ENCODE results near the gene SPDYE17. TPM values are rescaled to one million over a fixed set of nuclear protein-coding genes. Genes with fewer than 3 reads are reported as not detected.
"Not testable (repeated sequence)": the region's sequence is repeated elsewhere in the genome, so short reads cannot be mapped to it uniquely, and the experiment has no call there.

The SPDYE17 gene
- total RNA-seq, 1 donor from 2014 or later, result not detected

DNA sequence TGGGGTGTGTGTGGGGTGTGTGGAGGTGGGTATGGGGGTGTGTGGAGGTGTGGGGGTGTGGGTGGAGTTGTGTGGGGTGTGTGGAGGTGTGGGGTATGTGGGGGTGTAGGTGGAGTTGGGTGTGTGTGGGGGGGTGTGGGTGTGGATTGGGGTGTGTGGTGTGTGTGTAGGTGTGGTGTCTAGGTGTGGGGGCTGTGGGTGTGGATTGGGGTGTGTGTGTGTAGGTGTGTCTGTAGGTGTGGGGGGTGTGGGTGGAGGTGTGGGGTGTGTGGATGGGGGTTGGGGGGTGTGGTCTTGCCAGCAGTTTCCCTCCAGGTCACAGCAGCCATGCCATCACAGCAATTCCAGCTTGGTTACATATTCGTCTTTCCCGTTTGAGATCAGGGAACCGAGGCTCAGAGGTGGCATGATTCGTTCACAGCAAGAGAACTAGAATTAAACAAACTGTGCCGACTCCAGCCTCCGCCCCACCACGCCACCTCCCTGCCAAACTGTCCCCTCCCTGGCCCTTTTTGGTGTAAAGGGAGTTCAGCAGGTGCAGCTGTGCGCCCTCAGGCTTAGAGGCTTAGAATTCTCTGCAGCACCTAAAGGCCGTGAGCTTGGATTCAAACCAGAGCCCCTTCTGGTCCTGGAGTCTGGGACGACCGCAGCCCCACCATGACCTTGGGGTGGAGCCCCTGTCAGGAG, 33.3 kb downstream of the SPDYE17 start:
- DNase-seq (ENCODE audit: low read depth), result not testable (repeated sequence)

DNA sequence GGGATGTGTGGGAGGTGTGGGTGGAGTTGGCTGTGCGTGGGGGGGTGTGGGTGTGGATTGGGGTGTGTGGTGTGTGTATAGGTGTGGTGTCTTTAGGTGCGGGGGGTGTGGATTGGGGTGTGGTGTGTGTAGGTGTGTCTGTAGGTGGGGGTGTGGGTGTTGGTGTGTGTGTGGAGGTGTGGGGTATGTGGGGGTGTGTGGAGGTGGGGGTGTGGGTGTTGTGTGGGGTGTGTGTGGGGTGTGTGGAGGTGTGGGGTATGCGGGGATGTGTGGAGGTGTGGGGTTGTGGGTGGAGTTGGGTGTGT, 33.9 kb downstream of the SPDYE17 start:
- DNase-seq (ENCODE audit: low read depth), result no peak

DNA sequence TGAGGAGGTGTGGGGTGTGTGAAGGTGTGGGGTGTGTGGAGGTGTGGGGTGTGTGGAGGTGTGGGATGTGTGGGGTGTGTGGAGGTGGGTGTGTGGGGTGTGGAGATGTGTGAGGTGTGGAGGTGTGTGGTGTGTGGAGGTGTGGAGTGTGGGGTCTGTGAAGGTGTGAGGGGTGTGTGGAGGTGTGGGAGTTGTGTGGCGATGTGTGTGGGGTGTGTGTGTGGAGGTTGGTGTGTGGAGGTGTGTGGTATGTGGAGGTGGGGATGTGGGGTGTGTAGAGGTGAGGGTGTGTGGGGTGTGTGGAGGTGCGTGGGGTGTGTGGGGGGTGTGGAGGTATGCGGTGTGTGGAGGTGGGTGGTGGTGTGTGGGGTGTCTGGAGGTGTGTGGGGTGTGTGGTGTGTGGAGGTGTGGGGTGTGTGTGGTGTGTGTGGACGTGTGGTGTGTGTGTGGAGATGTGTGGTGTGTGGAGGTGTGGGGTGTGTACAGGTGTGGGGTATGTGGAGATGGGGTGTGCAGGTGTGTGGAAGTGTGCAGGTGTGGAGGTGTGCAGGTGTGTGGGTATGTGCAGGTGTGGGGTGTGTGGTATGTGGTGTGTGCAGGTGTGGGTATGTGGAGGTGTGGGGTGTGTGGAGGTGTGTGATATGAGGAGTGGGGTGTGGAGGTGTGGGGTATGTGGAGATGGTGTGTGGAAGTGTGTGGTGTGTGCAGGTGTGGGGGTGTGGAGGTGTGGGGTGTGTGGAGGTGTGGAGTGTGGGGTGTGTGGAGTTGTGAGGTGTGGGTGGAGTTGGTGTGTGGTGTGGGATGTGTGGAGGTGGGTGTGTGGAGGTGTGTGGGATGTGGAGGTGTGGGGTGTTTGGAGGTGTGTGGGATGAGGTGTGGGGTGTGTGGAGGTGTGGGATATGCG, 34.5 kb downstream of the SPDYE17 start:
- no peak for DNase-seq (ENCODE audit: low read depth)

DNA sequence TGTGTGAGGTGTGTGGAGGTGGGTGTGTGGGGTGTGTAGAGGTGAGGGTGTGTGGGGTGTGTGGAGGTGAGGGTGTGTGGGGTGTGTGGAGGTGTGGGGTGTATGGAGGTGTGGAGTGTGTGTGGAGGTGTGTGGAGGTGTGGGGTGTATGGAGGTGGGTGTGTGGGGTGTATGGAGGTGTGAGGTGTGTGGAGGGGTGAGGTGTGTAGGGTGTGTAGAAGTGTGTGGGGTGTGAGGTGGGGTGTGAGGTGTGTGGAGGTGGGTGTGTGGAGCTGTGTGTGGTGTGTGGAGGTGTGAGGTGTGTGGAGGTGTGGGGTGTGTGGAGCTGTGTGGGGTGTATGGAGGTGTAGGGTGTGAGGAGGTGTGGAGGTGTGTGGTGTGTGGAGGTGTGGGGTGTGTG, 35.2 kb downstream of the SPDYE17 start:
- not testable (repeated sequence) for DNase-seq (ENCODE audit: low read depth)

DNA sequence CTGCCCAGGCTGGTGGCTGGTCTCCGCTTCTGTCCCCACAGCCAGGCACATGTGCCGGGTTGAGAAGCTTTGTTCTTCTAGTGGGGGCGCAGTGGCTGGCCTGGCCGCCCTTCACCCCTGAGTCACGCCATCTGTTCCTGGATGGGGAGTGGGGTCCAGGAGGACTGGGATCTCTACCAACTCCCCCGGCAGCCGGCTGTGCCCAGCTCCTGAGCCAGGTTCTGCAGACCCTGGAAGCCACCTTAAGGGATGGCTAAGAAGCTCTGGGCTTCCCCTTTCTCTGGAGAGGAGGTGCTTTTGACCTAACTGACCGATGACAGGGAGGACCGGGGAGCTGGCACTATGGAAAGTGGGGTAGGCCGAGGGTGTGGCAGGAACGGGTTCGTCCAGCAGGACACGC, 37.9 kb downstream of the SPDYE17 start:
- not testable (repeated sequence) for DNase-seq (ENCODE audit: low read depth)

DNA sequence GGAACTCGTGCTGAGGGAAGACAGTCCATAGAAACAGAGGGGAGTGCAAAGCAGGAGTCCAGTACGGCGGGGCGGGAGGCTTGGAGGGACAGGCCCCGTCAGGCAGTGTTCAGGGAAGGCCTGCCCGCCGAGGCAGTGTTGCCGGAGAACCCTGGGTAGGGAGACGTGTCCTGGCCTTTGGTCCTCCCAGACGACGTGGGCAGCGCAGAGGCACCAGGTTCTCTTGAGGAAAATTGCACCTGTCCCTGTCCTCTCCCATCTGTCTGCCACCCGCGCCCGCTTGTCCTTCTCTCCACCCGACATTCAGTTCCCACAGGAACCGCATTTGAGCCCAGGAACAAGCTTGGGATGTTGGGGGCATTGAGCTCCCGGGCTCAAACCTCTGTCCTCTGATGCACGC, 38.3 kb downstream of the SPDYE17 start:
- DNase-seq (ENCODE audit: low read depth), result not testable (repeated sequence)

DNA sequence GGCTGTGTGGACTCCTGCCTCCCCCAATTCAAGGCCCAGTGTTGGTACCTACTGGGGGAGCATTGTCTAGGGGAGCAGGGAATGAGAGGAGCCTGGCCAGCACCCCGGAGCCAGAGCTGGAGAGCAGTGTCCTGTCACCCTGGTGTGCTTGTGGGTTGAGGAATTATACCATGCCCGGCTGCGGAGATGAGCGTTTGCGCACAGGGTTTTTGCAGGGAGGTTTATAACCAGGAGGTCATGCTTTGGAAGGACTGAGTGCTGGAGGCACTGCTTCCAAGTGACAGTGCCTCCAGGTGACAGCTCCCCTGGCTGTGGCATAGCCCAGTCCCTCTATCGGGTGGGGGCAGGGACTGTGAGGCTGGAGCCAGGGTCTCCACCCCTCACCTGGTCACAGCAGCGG, 39.3 kb downstream of the SPDYE17 start:
- not testable (repeated sequence) for DNase-seq (ENCODE audit: low read depth)

DNA sequence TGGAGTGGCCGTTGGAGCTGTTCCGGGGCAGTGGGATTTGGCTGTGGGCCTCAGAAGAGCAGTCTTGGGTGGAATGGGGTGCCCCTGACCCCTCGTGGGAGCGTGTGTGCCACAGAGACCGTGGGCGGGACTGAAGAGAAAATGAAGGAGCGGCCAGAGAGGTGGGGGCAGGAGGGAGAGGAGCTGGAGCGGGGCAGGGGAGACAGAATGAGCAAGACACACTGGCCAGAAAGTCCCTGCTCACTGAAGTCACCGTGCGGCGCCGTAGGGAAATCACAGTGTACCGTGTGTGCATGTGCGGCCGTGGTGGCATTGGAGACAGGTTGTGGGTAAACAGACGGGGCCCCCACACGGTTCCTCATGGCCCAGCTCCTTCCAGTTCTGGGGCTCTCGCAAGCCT, 40.0 kb downstream of the SPDYE17 start:
- DNase-seq (ENCODE audit: low read depth), result not testable (repeated sequence)

DNA sequence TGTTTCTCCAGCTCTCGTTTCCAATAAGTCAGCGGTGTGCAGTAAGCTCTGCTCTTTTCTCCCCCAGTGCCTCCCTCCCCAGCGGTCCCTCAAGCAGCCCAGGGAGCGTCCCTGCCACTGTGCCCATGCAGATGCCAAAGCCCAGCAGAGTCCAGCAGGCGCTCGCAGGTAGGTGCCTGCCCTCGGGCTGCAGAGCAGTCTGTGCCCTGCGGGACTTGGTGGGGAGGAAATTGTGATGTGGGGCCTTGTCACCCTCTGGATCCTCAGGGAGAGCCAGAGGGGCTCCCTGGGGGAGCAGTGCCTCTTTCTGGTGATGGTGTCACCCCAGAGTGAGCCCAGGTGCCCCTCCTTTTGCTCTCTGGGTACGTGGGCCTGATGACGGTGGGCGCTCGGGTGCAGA, 42.0 kb downstream of the SPDYE17 start:
- DNase-seq (ENCODE audit: low read depth), result not testable (repeated sequence)

DNA sequence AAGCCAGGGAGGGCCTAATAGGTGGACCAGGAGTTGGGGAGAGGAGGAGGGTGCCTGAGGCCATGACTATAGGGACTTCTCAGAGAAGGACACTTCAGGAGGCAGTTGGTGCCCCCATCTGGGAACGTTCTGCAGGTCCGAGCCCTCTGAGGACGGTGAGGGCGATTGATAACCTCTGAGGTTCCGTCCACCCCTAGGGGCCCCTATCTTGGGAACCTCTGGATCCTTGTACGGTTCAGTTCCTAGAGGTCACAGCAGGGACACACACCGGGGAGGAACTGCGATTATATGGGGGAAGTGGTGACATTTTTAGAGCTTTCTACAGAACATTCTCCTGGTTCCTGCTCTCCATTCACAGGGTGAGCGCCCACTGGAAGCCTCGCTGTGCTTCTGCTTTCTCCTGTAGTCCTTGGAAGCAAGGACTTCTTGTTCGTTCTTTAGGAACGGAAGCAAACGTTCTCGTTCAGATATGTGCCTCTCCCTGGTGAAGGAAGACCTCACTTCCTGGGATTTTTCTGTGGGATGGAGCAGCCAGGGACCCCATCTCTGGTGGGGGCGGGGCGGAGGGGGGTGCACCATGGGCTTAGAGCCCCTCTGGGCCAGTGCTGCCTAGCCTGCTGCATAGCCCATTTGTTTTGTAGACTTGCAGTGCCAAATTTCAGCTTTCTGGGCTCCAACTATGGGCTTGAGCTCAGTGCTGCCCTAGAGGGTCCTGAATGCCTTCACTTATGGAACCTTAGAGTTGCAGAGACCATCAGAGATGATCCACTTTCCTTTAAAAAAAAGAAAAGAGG, 46.0 kb downstream of the SPDYE17 start:
- not testable (repeated sequence) for DNase-seq (ENCODE audit: low read depth)

DNA sequence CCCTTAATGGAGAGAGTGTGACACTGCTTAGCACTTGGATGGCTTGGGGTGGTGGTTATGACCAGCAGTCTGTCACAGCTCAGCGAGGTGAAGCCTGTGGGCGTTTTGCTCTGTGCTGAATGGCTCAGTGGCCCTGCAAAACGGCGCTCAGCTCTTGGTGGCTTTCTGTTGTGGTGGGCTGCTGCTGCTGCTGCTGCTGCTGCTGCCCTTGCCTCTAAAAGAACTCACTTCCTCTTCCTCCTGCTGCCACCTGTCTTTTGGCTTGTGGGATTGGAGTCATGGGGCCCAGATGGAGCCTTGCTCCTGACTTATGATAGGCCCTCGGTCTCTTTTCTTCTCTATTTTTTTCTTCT, 47.4 kb downstream of the SPDYE17 start:
- not testable (repeated sequence) for DNase-seq (ENCODE audit: low read depth)

DNA sequence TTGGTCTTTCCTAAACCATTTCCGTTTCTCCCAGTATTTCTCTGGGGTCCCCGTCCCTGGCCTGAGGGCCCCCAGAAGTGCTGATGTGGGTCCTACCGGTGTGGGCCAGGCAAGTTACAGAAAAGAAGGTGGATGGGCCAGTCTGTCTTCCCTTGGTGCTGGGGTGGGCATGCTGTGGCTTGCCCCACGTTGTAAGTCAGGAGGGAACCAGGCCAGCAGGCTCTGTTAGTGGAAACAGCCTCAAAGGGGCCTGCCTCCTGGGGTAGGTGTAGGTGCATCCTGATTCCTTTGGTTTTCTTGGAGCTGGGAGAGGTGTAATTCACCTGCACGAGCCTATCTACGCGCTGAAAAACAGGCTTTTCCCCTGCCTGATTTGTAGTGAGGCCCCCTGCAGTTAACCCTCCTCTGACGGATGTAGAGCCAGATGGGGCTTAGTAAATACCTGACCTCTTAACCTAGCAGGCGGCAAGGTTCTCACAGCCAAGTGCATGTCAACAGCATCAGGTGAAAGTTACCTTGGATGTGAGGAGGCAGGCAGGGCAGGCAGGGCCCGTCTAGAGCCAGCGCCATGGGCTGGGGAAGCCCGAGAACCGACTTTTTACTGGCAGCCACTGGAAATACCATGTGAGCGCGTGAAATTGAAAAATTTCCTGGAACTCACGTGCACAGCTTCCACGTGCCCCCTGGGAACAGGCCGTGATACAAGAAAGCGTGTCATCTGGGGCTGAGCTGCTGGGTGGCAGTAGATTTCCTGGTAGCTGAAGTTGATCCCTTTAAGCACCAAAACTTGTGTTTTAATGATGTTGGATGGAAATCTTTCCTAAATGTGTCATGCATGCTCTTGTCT, 48.0 kb downstream of the SPDYE17 start:
- DNase-seq (ENCODE audit: low read depth), result not testable (repeated sequence)

DNA sequence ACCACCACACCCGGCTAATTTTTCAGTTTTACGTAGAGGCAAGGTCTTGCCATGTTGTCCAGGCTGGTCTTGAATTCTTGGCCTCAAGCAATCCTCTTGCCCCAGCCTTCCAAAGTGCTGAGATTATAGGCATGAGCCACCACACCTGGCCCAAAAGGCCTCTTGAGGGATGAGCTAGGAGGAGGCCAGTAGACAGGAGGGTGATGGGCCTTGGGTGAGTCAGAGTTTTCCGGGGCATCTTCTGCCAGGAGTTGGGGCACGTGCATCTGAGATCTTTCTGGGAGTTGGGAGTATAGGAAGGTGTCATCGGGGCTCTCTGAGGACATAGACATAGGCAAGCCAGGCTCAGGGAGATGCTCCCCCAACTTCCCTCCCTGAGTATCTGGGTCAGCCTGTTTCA, 48.8 kb downstream of the SPDYE17 start:
- not testable (repeated sequence) for DNase-seq (ENCODE audit: low read depth)

DNA sequence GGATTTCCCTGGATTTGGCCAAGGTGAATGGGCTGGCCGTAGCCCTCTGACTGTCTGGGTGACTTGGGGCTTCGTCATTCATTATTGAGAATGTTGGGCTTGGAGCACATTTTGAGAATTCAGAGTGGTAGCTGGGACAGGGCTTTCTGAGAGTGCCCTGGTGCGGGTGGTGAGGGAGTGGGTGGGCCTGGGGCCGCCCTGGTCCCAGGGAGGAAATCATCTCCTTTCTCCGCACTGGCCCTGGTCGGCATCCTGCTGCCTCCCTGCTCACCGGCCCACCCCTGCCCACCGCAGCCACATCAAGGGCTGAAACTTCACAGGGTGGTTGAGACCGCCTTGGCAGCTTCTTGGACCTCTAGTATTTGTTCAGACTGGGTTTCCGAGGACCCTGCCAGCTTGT, 49.7 kb downstream of the SPDYE17 start:
- DNase-seq (ENCODE audit: low read depth), result not testable (repeated sequence)

DNA sequence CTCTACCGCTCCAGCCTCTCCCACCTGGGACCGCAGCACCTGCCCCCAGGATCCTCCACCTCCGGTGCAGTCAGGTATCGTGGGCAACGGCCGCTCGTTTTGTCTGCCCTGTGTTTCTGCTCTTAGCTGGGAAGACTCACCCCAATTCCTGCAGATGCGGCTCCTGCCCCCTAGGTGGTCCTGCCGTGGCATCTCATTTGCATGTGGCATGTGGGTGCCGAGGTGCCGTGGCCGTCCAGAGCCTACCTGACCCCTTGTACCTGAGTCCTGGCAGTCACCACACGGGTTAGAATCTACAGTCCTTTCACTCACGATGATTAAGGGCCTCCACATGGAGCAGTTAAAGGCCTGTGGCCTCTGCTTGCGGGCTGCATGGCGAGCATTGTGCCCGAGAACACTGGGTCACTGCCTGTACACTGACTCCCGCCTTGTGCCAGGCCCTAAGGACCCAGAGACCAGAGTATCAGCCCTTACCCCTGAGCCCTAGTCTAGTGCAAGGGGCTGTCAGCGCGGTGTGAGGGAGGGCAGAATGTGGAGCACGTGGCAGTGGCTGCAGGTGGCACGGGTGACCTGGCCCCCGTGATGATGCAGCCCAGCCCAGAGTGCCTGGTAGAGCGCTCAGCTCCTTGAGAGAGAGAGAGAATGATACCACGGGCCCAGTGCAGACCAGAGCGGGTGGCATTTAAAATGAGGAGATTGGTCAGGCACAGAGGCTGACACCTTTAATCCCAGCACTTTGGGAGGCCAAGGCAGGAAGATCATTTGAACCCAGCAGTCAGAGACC, 50.8 kb downstream of the SPDYE17 start:
- not testable (repeated sequence) for DNase-seq (ENCODE audit: low read depth)

DNA sequence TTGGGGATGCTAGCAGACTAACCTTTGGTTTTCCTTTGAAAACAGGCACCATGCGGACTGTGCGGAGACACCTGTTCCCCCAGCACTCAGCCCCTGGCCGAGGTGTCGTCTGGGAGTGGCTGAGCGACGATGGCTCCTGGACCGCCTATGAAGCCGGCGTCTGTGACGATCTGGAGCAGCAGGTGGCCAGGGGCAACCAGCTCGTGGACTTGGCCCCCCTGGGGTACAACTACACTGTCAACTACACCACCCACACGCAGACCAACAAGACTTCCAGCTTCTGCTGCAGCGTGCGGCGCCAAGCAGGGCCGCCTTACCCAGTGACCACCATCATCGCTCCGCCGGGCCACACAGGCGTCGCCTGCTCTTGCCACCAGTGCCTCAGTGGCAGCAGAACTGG, 51.6 kb downstream of the SPDYE17 start:
- DNase-seq (ENCODE audit: low read depth), result not testable (repeated sequence)

DNA sequence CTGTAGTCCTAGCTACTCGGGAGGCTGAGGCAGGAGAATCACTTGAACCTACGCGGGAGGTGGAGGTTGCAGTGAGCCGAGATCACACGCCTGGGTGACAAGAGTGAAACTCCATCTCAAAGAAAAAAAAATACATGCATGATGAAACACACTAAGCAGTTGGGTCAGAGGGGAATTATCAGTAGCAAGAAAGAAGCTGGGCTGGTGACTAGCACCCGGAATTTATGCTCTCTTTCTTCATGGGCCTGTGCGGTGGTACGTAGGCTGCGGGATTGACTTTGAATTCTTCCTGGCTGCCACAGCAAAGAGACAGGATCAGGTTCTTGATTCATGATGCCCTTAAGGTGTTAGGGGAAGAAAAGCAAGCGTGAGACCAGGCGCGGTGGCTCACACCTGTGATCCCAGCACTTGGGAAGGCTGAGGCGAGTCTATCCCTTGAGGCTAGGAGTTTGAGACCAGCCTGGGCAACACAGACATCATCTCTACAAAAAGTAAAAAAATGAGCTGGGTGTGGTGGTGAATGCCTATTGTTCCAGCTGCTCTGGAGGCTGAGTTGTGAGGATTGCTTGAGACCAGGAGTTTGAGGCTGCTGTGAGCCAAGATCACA, 54.3 kb downstream of the SPDYE17 start:
- not testable (repeated sequence) for DNase-seq (ENCODE audit: low read depth)

DNA sequence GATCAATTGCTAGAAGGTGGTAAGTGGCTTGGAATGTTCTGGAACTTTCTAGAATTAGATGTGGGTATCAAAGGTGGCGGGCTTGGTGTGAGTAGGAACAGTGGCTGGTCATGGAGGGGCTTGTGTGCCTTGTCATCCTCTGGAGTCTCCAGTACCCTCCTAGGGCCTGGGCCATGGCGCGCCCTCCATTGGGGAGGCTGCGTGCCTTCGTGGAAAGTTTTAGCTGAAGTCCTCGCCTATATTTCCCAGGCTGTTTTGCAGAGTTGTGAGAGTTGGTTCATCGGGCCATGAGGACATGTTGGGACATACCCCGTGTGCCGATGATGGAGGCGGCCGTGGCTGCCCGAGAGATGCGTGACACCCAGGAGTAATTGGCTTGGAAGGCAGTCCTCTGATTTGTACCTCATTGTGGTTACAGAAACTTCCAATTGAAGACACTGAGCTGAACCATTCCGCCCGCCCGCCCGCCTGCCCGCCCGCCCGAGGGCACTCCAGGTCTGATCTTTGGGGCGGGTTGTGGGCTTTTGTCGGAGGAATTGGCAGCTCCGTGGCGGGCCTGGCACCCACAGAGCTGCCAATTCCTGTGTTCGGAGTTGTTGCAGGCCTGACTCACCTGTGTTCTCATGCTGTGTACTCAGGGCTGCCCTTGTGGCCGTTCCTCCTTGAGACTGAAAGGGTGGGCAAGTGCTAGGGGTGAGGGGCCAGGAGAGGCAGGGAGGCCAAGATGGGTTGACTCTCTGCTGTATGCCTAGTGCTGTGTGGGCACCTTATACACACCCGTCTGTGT, 57.2 kb downstream of the SPDYE17 start:
- DNase-seq (ENCODE audit: low read depth), result not testable (repeated sequence)

DNA sequence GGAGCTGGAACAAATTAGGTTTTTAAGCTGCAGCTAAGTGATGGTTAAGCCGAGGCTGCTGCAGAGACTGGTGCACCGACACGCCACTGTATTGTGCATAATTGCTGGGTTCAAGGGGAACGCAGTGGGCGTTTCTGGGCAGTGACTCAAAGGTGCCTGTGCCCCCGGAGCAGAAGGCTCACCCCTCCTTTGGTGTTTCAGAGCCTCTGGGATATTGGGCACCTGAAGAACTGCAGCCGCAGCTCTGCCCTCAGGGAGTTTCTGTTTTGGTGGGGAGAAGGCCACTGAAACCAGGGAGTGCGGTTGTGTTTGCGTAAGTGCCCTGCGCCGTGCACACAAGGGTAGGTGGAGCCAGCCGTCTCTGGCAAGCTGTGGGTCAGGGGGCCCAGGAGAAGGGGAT, 57.8 kb downstream of the SPDYE17 start:
- DNase-seq (ENCODE audit: low read depth), result not testable (repeated sequence)

Data from renal cortical epithelial cell (primary cell).